Caco-2 (cell line): ENCODE data around the gene MBNL2. TPM values are rescaled to one million over a fixed set of nuclear protein-coding genes. Genes with fewer than 3 reads are reported as not detected.

Source experiments
- BruUV-seq: library from RNA; stranded (reverse); fragments of 400-500 nt; replicated peaks from 2 replicates; lab custom pipeline; 2021; lab: Mats Ljungman, UMichigan
- CTCF ChIA-PET: fragments of 300-600 bp; sonication (Branson Sonifier 250); formaldehyde crosslinking; loops from one replicate; lab custom pipeline; 2022; ENCODE audit warnings: antibody characterized with exemption; lab: Charles Lee
- POLR2A ChIA-PET: fragments of 300-600 bp; sonication (Branson Sonifier 250); formaldehyde crosslinking; loops from one replicate; lab custom pipeline; 2022; ENCODE audit warnings: antibody characterized with exemption; lab: Charles Lee
- DNase-seq, 2 experiments: peaks; one replicate each; pipeline versions ENCODE4 v3.0.0 to v3.0.0-alpha.2; 2020 to 2022
- H3K27me3 ChIP-seq: replicated peaks from 2 replicates; pipeline ENCODE4 v1.6.0; 2011; ENCODE audit warnings: low read length; ENCODE audit not compliant: control insufficient read depth, insufficient read depth
- H3K36me3 ChIP-seq: 2 replicates; pipeline ENCODE4 v1.5.1; 2011; ENCODE audit warnings: low read length; ENCODE audit not compliant: control insufficient read depth, insufficient read depth
- H3K4me1 ChIP-seq: fragments of 250-450 bp; sonication (Bioruptor Pico); 2 replicates; pipeline ENCODE4 v1.5.1; 2020; ENCODE audit warnings: mild to moderate bottlenecking
- H3K4me3 ChIP-seq: 2 replicates; pipeline ENCODE4 v1.5.1; 2011; ENCODE audit warnings: low read depth, mild to moderate bottlenecking, control low read depth, low read length
- H3K9me3 ChIP-seq: fragments of 250-450 bp; sonication (Bioruptor Pico); 2 replicates; pipeline ENCODE4 v1.5.1; 2020; ENCODE audit warnings: mild to moderate bottlenecking, moderate library complexity
- H3K27ac Mint-ChIP-seq: one replicate; pipeline ENCODE4 v1.8.0; 2022; ENCODE audit warnings: mixed read lengths; ENCODE audit not compliant: unreplicated experiment
- H3K27me3 Mint-ChIP-seq: one replicate; pipeline ENCODE4 v1.8.0; 2022; ENCODE audit warnings: mixed read lengths; ENCODE audit not compliant: insufficient read depth, unreplicated experiment
- H3K36me3 Mint-ChIP-seq: one replicate; pipeline ENCODE4 v1.8.0; 2022; ENCODE audit warnings: mild to moderate bottlenecking, mixed read lengths; ENCODE audit not compliant: insufficient read depth, unreplicated experiment
- H3K4me1 Mint-ChIP-seq: one replicate; pipeline ENCODE4 v1.8.0; 2022; ENCODE audit warnings: low read depth, mixed read lengths; ENCODE audit not compliant: unreplicated experiment
- H3K4me3 Mint-ChIP-seq: one replicate; pipeline ENCODE4 v1.8.0; 2022; ENCODE audit warnings: mild to moderate bottlenecking, moderate library complexity, mixed read lengths; ENCODE audit not compliant: unreplicated experiment
- H3K9me3 Mint-ChIP-seq: one replicate; pipeline ENCODE4 v1.8.0; 2022; ENCODE audit warnings: mixed read lengths; ENCODE audit not compliant: unreplicated experiment
- intact Hi-C: fragments of 100-400 bp; cut with micrococcal nuclease; formaldehyde crosslinking; loops from one replicate; pipeline ENCODE4 v1.10.0; 2022; ENCODE audit not compliant: unreplicated experiment
- total RNA-seq: library from RNA; stranded (reverse); gene quantifications from 2 replicates; pipeline ENCODE4 v1.2.3, GENCODE V29; 2022
- TF ChIP-seq, protein P1 (sequence below), 2 experiments: fragments of 200-600 bp in 1 of 2; IDR thresholded peaks; 1 replicate in 1 of 2; 2 replicates in 1 of 2; pipeline versions ENCODE4 v1.5.1 to v1.8.0; 2011 to 2022; ENCODE audit warnings: antibody characterized with exemption in 1 of 2, control low read depth in 1 of 2, inconsistent platforms in 1 of 2, low read depth in 1 of 2, low read length in 1 of 2, mild to moderate bottlenecking in 1 of 2, moderate library complexity in 1 of 2; ENCODE audit not compliant: insufficient read depth in 1 of 2, severe bottlenecking in 1 of 2, unreplicated experiment in 1 of 2

MBNL2 gene
- total RNA-seq, 1 experiment from 2014 or later, result 41.6 TPM

DNA sequence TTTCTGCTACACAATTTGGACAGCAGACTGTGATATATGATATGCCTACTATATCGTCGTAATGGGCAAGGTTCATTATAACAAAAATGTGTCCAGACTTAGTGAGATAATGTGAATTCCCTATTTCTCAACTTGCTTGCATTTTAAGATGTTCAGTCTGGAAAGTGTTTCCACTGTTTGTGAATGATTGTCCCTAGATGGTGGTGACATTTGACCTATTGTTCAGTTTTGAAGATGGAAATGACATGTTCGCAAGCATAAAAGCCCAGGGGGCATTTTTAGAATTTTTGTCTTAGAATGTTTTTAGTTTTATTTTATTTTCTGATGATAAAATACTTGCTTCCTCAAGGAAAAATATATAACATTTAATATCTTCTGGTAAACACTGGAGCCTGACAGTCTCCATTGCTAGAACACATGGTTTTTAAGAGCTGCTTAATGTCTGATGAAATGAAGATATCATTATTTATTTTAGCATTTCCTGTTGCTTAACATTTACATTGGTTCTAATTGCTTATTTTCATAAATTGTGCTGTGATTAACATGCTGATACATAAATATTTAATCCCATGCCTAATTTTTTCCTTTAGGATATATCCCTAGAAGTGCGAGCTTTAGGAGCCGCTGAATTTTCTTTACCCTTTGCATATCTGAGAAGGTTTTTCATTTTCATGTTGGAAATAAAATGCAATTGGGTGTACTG, 27.1 kb downstream of the MBNL2 start:
- H3K4me3 ChIP-seq, result no peak overlapping the region
- no peak overlapping the region for H3K4me3 Mint-ChIP-seq
- peaks cover 34% of the 10 kb centered on the region for H3K4me1 ChIP-seq
- H3K9me3 Mint-ChIP-seq, result no peaks in the 10 kb centered on the region
- no peaks in the 10 kb centered on the region for H3K36me3 Mint-ChIP-seq
- TF ChIP-seq, protein P1, sequence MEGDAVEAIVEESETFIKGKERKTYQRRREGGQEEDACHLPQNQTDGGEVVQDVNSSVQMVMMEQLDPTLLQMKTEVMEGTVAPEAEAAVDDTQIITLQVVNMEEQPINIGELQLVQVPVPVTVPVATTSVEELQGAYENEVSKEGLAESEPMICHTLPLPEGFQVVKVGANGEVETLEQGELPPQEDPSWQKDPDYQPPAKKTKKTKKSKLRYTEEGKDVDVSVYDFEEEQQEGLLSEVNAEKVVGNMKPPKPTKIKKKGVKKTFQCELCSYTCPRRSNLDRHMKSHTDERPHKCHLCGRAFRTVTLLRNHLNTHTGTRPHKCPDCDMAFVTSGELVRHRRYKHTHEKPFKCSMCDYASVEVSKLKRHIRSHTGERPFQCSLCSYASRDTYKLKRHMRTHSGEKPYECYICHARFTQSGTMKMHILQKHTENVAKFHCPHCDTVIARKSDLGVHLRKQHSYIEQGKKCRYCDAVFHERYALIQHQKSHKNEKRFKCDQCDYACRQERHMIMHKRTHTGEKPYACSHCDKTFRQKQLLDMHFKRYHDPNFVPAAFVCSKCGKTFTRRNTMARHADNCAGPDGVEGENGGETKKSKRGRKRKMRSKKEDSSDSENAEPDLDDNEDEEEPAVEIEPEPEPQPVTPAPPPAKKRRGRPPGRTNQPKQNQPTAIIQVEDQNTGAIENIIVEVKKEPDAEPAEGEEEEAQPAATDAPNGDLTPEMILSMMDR (IDR thresholded peaks at IDR 0.05; ENCODE audit: insufficient read depth in 1 of 2, low read depth in 1 of 2, low read length in 1 of 2, severe bottlenecking in 1 of 2, unreplicated experiment in 1 of 2), result no peak
- ChIA-PET CTCF (interaction anchor here (0.6 to 0.7 kb wide), 2 partner anchors 139 to 234 kb away, joined by 3 read pairs; no protein-coding TSS in a partner anchor), POLR2A (no interaction called here)
- no TSS peak for BruUV-seq
- no peaks in the 10 kb centered on the region for H3K36me3 ChIP-seq
- peaks cover 34% of the 10 kb centered on the region for H3K4me1 Mint-ChIP-seq
- H3K27me3 Mint-ChIP-seq, result no peaks in the 10 kb centered on the region
- no peak for DNase-seq
- intact Hi-C loops, result no loop called here
- no peaks in the 10 kb centered on the region; the same call in 1 of the 2 replicates for H3K9me3 ChIP-seq
- H3K27me3 ChIP-seq, result no peaks in the 10 kb centered on the region
- H3K27ac Mint-ChIP-seq, result no peak overlapping the region

DNA sequence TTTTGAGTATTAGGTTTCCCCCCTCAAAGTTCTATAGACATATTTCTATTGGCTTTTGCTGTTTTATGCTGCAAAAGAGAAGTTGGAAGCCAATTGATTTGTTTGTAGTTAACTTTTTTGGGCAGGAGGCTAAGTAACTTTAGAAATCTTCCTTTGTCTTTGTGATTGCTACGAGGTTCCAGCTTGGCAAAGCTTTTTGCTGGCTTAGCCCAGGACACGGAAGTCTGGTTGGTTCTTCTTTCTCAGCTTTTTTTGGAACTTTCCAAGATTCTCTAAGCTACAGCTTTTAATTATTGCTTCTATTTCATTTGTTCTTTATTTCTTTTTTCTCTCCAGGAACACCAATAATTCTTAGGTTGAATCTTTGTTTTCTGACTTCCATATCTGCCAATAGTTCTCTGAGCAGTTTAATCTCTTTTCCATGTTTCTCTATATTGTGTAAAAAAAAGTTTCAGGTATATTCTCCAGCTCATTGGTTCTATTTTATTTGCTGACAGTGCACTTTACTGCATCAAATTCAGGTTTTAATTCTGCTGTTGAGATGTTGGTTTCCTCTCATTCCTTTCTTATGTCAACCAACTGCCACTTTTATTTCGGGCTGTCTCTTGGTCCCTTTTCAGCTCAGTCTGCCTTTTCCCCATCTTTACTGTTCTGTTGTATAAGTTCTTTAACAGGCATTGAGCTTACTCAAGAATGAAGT, 27.8 kb downstream of the MBNL2 start:
- Mint-ChIP-seq H3K4me1 (peaks cover 34% of the 10 kb centered on the region), H3K36me3 (no peaks in the 10 kb centered on the region), H3K27me3 (no peaks in the 10 kb centered on the region), H3K9me3 (no peaks in the 10 kb centered on the region), H3K4me3 (no peak overlapping the region), H3K27ac (no peak overlapping the region)
- TF ChIP-seq, protein P1 (IDR thresholded peaks at IDR 0.05; ENCODE audit: insufficient read depth in 1 of 2, low read depth in 1 of 2, low read length in 1 of 2, severe bottlenecking in 1 of 2, unreplicated experiment in 1 of 2), result no peak
- POLR2A ChIA-PET, result no interaction called here
- CTCF ChIA-PET, result interaction anchor here (0.6 to 0.8 kb wide), 2 partner anchors 109 to 235 kb away, joined by 3 read pairs; no protein-coding TSS in a partner anchor
- no TSS peak for BruUV-seq
- Histone ChIP-seq H3K4me3 (no peak overlapping the region), H3K9me3 (no peaks in the 10 kb centered on the region; the same call in 1 of the 2 replicates), H3K36me3 (no peaks in the 10 kb centered on the region), H3K27me3 (no peaks in the 10 kb centered on the region), H3K4me1 (peaks cover 32% of the 10 kb centered on the region)
- intact Hi-C loops, result loop anchor here (10.0 kb wide), 1 partner anchor 325 kb away; no protein-coding TSS in a partner anchor
- no peak for DNase-seq

DNA sequence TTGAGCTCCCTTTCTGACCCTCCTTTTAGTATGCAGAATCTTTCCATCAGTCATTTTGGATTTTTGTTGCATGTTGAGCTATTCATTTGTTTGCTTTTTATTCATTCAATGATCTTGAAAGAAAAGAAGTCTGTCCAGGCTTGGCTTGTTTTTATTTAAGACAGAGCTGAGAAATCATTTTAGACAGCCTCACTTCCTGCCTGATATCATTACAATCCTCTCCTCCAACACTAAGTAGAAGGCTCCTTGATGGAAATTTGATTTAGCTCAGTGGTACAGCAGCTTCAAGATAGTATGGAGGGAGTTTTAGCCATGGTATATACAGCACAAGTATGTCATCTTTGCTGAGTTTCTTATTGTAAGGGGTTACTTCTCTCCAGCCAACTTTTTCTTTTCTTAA, 28.4 kb downstream of the MBNL2 start:
- Histone ChIP-seq H3K36me3 (no peaks in the 10 kb centered on the region), H3K4me1 (peaks cover 33% of the 10 kb centered on the region), H3K27me3 (no peaks in the 10 kb centered on the region), H3K9me3 (no peaks in the 10 kb centered on the region; the same call in 1 of the 2 replicates), H3K4me3 (no peak overlapping the region)
- H3K36me3 Mint-ChIP-seq, result no peaks in the 10 kb centered on the region
- DNase-seq, result no peak
- H3K27me3 Mint-ChIP-seq, result no peaks in the 10 kb centered on the region
- TF ChIP-seq, protein P1 (IDR thresholded peaks at IDR 0.05; ENCODE audit: insufficient read depth in 1 of 2, low read depth in 1 of 2, low read length in 1 of 2, severe bottlenecking in 1 of 2, unreplicated experiment in 1 of 2), result no peak
- H3K9me3 Mint-ChIP-seq, result no peaks in the 10 kb centered on the region
- peak overlapping the region; percentile 26 for H3K27ac Mint-ChIP-seq
- intact Hi-C loops, result loop anchor here (10.0 kb wide), 1 partner anchor 326 kb away; no protein-coding TSS in a partner anchor
- BruUV-seq, result no TSS peak
- ChIA-PET CTCF (interaction anchor here (0.8 kb wide), 1 partner anchor 109 kb away, joined by 3 read pairs; no protein-coding TSS in a partner anchor), POLR2A (interaction anchor here (1.1 kb wide), 1 partner anchor 9 kb away, joined by 3 read pairs; no protein-coding TSS in a partner anchor)
- H3K4me1 Mint-ChIP-seq, result peaks cover 35% of the 10 kb centered on the region
- H3K4me3 Mint-ChIP-seq, result no peak overlapping the region
